ENCODE results near the gene CPE.
"Not testable (repeated sequence)": the region's sequence is repeated elsewhere in the genome, so short reads cannot be mapped to it uniquely, and the experiment has no call there.

The CPE gene

DNA sequence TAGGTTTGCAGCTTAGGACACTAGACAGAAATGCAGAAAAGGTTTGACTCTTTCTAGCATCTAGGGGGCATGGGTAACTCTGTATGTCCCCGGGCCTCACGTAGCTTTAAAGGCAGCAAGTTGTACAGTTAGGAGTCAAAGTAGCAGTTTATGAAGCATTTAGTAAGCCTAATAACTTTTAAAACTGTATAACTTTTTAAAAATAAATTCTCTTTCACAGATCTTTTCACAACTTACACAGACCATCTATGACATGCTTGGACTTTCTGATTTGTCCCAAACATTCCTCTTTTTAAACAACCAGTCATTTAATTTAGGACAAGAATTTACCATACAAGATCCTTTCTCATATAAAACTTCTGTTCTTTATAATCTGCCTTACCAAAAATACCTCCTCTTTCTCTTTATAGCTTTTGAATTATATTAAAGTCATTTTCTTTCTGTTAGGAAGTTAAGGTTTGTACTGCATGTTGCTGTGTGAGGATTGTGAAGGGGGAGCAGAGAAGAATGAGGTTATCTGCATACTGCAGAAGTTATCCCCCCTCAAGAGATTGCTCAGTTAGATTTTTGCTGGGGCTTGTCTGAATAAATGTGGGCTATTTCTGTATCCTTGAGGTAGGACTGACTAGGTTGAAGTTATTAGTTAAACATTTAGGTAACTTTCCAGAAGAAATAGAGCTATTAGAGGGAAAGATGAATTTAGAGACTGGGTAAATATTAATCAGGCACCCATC lies 94.3 kb downstream of the CPE start:
- no peak for DNase-seq

DNA sequence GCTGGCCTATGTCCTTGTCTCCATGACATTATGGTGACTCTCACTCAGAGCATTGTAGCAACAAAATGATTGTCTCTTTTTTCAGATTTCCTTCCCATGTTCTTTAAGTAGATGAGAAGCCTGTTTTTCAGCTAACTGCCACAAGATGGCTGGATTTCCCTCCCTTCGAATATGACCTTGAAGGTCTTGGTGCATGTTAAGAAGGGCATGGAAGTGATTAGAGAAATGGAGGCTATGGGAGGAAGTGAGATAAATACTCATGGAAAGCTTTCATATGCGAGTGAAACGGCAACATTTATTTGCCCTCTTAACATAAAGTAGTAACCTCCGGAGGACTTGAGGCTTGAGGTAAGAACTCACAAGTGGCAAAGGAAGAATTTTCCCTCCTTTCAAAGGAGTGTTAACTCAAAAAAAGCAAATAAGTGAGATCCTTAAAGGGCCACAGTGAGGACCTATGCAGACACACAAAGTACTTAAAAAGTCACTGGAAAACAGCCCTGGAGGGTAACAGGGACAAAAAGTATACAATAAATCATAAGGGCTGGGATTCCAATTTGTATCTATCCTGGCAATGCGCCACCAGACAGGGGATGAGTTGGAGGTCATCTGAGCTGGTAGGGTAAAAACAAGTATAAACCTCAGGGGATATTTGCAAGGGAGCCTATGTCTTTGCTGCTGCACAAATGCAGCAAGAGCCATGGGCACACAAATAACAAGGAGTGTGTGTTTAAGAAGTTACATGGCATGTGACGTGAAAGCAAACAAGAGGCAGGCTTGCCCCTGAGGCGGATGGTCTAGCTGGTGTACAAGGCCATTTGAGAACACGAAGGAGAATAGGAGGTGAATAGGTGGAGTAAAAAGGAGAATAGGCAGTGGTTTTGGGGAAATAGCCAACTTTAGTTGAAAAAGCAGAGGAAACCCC lies 96.2 kb downstream of the CPE start:
- no peak for DNase-seq

DNA sequence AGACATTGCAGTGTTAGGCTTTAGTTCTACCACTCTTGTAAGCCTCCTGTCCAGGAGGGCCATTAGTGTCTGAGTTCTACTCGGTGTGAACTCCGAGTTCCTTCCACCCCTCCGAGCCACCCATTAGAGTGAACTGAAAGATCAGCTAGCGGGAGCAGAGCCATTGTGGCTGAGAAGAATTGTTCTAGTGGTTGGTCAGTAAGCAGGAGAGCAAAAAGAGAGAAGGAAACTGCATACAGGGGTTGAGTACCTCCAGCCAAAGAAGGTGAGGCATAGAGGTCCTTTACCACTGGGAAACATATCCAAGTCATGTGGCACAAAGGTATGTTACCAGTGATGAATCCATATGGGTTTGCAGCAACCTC lies 96.9 kb downstream of the CPE start:
- no peak for DNase-seq

DNA sequence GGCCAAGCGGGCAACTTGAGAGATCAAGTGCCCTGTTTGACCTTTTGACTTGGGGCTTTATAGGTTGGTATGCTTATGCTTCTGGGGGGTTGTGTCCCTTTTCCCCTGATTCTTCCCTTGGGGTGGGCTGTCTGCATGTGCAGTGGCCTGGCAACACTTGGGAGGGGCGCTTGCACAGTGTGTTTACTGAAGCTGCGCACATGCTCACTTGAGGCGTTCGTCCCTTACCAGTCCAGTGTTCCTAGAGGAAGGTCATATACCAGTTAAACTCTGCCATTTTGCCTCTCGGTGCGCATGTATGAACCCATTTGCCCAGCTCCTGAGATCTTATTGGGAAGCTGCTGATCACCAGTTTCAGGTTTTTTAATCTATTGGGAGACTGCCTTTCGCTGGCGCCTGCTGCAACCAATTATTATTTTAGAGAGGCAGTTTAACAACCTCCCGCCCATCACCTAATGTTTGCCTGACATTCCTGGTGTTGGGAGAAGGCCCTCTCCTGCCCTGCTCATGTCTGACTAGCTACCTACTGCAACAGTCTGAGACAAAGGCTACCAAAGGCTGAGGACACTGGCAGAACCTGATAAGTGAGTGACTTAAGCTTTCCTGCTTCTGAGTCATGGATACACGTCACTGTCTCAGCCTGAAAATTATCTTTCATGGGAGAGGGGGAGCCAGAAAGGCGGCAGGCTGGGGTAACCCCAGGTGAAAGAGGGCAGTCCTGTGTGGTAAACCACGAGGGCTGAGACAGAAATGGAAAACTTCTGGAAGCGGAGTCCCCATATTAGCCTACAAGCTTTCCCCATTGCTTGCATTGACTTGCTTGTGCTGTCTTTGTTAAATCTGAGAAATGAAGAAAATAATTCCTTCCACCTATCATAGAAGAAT lies 97.6 kb downstream of the CPE start:
- no peak for DNase-seq

DNA sequence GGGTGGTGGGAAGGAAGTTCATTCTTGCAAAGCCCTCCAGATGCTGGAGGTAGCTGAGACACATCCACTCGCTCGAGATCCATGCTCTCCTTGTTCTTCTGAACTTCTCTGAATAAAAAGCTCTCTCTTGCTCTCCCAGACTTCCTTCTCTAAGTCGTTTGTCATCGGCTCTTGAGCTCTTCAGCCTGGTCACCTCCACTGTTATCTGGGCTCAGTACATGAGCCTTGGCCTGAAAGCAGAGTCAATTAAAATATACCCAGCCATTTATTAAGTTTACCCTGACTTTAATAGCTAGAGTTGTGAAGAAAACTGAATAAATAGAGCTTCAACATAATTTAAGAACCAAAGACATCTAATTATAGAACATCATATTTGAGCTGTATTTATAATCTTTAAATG lies 99.0 kb downstream of the CPE start:
- DNase-seq: no peak

DNA sequence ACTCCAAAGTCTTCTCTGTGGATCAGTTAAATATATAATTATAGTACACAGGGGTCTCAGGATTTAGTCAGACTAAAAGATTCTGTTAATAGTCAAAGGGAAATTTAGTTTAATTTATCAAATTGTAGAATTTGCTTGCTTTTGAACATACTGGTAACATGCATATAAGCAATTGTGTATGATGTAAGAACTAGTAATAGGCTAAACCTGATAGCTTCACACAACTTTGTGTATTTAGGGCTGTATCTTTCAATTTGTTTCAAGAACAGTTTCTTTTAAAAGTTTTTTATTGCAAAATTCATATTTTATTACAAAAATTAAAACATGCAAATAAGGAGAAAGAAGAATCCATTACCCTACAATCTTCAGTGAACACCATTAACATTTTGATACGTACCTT lies 99.5 kb downstream of the CPE start:
- DNase-seq: no peak

DNA sequence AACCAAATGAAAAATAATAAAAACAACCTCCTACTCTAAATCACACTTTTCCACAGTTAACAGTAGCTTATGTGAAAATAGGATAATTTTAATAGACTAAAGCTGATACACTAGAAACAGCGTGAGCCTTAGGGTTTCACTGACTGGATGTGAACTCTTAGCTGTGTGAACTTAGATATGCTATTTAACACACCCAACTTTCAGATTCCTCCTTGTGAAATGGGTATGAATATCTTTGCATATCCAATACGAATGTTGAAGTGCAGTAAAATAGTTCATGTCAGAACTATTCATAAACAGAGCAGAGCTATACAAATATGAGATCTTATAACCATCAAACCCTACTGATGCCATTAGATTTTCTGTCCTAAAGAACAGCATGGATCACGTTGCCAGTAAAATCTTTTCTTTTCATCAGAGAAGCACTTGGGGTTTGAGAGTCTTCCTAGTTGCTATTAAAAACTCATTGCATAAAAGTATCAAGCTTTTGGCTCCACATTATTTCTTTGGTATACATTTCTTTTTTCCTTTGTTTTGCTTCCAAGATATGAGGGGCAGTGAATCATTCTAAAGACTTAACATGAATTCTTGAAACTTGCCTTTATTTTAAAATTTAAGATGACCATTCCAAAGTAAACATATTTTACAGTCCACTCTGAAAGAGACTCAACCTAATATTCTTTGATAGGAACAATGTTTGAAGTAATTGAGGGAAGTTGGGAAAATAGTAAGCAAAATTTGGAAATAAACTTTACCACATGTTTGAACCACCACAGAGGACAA lies 102.4 kb downstream of the CPE start:
- no peak for DNase-seq

DNA sequence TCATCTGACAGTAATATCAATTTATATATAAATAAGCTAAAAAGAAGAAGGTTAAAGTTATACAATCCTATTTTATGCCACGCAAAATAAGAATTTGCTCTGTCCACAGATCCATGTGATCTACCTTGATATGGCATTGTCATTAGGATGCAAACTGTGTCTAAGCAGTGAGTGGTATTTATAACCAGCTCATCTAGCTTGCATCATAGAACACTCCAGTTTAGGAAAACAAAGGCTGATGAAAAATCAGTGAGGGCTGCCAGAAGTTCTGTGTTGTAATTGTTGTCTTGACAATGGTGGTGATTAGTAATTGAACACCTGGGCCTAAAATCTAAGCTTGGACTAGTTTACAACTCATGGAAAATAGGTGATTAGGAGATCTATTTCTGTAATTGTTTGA lies 111.0 kb downstream of the CPE start:
- DNase-seq: no peak

DNA sequence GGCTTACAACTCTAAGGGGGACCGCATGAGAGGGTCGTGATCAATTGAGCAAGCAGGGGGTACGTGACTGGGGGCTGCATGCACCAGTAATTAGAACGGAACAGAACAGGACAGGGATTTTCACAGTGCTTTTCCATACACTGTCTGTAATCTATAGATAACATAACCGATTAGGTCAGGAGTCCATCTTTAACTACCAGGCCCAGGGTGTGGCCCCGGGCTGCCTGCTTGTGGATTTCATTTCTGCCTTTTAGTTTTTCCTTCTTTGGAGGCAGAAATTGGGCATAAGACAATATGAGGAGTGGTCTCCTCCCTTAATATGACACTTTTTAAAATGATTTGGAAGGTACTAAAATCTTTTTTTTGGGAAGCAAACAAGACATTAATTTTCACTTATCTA lies 113.8 kb downstream of the CPE start:
- DNase-seq: not testable (repeated sequence)

DNA sequence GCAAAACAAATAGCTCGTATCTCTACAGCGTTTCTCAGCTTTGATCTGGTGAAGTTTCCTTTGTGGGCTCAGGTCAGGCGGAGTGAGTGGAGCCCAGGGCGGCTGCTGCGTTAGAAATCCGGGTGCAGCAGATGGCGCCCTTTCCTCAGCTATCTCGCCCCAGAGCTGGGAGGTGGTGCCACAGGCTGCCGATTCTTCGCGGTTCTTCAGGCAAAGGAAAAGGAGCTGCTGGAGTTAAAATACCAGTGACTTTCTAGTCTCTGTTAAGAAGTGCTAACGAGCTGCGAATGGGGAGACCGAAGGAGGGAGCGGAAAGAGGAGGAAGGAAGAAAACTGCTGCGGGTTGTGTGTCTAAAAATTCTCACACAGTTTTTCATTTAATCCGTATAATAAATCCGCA lies 114.6 kb downstream of the CPE start:
- DNase-seq: no peak

DNA sequence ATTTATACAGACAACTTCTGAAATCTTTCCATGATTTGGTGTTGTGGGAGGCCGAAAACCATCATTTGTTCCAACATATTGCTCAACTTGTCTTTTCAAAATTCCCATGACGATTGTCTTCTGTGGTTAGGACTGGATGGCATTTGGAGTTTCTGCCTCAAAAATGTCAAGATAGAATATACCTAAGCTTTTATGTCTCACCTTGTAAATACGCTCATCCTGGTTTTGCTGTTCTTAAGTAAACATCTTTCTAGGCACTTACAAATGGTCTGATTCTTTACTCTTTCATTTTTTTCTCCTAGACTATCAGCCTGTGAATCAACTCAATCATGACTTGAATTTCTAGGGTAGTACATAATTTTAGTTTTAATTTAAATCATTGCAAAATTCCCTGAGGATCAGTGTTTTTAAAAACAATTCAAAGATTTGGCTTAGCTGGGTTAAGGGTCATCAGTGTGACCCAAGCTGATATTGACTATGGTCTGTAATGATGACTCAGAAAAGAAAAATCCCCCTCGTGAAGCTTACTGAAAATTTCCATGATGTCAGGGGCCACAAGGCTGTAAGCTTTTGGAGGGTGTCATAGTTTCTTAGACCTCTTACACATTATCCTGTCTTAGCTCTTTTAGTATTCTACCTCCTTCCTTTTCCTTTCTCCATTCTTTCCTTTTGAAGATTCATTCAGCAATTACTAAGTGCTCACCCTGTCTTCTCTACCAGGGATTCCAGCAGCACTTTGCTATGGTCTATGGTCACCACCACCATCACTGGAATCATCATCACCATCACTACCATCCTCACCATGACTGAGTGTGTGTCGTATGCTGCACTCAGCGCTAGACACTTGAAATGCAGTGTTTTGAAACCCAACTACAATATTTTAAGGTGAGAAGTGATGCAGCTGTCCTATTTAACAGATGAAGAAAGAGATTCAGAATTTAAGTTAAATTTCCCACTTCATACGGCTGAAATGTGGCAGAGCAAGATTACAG lies 124.4 kb downstream of the CPE start:
- no peak for DNase-seq

DNA sequence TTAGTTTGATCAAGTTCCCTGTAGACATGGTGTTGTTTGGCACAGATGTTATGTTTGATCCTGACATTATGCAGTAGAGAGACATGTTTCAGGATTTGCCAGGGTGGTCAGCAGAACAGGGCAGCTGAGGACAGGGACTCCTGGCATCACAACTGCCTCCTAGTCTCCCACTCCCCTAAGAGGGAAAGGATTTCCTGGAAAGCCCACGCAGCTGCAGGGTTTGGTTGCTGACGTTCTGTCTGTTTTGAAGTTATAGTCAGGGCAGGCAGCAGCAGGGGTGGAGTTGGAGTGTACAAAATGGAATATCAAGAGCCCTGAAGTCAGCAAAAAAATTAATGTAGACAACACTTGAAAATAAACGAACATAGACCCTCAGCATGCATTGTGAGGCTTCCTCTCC lies 125.4 kb downstream of the CPE start:
- no peak for DNase-seq

DNA sequence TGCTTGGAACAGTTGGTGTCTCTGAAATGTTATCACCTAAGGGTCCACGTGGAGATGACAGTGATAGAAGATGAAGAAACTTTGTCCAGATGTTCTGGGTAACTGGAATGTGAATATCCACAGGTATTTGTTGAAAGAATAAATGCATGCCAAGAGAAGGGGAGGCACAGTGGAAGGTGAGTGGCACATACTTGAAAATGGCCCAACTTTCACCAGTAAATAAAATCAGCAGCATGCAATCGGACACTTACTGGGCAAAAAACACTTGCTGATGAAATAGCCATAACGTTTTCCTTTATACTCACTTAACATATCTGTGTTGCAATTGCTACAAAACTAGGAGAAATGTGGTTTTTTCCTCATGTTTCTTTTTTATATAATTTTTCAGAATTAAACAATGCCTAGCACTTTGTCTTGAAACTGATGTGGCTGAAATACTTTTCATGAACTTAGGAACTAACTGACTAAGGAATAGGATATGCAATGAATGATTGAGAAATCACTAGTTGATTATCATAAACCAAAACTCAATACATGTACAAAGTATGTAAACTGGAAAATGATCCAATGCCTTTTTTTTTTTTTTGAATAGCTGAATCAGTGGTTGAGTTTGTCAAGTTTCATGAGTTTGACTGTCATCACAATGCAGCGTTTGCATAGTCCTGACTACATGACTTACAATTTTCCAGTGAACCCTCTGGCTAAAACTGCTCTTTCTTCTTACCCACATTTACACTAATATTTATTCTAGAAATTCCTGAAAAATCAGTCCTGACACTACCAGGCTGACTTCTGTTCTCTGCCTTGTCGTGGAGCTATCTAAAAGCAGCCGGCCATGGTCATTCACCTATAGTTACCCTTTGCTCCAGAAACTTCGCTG lies 127.4 kb downstream of the CPE start:
- no peak for DNase-seq

DNA sequence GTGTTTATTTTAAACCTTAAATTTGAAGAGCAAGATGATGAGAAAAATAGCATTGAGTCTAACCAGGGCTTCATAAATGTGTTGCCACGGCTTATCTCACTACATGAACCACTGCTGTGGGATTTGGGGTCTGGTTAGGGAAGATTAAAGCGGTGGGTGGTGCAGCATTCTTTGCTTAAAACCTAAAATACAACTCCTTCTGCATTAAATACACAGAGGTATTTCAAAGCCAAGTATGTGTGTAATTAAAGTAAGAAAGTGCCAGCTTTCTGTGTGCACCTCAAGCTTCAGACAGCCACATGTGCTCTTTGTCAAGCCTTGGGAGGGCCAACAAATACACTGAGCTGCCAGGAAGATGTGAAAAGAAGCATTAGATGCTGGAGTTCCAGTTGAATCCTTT lies 128.0 kb downstream of the CPE start:
- DNase-seq: no peak

DNA sequence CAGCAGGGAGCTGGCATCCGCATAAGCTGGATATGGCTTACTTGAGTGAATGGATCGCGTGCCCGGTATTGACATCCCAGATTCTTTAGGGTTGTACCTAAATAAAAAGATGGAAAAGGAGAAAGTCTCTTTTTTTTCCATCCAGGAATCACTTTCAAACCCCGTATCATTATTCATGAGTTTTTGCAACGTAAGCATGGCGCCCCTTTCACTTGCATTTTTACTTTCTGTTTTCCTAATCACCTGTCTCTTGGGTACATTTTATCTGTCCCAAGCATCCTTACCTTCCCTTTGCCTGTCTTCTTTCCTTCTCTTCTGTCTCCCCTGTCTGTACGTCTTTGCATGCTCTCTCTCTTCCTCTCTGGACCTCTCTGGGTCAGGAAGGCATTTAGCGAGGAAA lies 128.6 kb downstream of the CPE start:
- no peak for DNase-seq

DNA sequence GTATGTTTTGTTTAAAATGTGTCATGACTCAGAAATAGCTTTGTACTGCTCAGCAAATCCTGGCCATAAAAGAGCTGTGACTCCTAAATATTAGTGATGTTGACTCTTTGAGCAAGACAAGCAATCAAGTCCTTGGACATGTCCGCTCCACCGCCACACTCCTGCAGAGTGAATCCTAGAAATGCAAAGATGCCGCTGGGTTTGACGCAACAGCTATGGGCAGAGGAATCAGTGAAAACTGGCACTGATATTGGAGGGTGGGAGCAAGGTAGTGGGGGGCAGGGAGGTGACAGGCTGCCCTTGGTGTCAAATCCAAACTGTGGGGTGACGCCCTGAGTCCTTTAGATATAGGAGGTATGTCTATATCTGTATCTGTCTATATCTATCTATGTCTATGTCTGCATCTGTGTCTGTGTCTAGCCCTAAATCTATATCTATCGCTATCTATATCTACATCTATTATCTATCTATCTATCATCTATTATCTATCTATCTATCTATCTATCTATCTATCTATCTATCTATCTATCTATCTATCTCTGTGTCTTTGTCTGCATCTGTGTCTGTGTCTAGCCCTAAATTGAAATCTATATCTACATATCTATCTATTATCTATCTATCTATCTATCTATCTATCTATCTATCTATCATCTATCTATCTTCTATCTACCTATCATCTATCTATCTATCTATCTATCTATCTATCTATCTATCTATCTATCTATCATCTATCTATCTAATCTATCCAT lies 129.7 kb downstream of the CPE start:
- DNase-seq: no peak

DNA sequence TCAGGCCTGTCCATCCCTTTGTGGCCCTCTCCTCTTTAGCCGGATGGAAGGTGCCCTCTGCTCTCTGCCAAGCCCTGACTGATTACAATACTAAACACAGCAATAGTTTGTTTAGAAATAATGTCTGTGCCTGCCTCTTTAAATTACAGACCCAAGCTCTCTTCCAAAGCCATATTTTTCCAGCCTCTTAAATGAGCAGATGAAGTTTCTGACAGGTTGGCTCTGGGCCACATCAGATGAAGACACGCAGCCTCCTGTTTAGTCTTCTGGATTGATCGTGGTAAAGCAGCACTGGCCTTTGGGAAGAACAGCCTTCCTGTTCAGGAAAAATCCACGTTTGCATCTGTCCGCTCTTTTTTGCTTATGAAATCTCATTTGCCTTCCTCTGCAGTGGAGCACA lies 133.6 kb downstream of the CPE start:
- no peak for DNase-seq

DNA sequence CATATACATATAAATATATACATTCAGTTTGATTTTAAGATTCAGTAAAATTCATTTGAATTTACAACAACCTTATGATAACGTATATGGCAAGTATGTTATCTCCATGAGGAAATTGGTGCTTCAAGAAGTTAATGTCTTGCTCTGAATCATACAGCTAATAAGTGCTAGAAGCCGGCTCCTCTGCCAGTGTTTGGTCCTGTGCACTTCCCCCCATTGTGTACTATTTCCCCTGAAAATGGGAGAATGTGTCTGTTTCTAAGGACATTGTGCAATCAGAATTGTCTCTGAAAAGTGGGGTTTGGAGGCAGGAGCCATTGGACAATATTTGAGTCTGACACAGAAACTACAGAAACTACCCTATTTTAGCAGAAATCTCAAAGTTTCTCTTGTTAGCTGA lies 135.9 kb downstream of the CPE start:
- DNase-seq: no peak

DNA sequence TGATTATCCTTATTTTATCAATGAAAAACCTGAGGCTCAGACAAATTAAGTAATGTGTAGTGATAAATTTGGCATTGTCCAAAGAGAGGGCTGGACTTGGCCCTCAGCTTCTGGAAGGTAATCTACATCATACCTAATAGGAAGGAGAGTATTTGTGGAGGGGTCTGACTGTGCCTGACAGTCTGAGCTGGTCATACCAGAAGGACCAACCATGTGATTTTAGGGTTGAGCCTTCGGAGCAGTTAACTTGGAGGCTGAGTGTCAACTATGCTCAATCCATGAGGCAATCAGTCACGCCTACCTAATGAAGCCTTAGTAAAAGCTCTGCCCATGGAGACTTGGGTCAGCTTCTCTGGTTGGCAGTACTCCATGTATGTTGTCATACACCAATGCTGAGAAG lies 136.4 kb downstream of the CPE start:
- DNase-seq: no peak
